Stimulated activated CD8-positive, alpha-beta memory T cell treated with anti-CD3 and anti-CD28 coated beads, Interleukin-15, amount 100 ng/mL, for 4 hours (primary cell): ENCODE results near the gene GAS2L1.
"Not testable (repeated sequence)": the region's sequence is repeated elsewhere in the genome, so short reads cannot be mapped to it uniquely, and the experiment has no call there.

Experiments used
- DNase-seq, 2 donors: peaks; one replicate each; pipeline ENCODE4 v3.0.0-alpha.2; 2020; ENCODE audit warnings: low read depth in 2 of 2

The GAS2L1 gene

DNA sequence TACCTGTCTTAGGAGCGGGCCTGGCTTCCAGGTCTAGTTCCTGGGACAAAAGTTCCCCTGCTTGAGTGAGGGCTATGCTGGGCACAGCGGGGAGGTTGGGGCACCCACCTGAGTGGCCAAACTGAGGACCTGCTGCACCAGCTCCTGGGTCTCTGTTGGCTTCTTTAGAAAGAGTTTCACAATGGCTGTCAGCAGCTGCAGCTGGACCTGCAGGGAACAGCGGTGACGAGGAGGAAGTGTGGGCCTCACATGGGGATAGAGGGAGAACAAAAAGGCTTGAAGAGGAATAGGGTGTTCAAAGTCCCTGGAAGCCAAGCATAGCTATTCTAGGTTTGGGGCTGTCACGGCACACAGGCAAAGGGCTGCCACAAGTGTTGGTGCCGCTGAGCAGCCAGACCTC lies 35.7 kb downstream of the GAS2L1 start:
- DNase-seq: no peak

GRCh38 chr22:29342577-29343312 lies 36.3 kb downstream of the GAS2L1 start:
- DNase-seq: no peak

- DNase-seq: no peak
Observed at GRCh38 chr22:29343313-29343805, 36.9 kb downstream of the GAS2L1 start.

GRCh38 chr22:29344137-29344536 lies 37.7 kb downstream of the GAS2L1 start:
- no peak for DNase-seq

DNA sequence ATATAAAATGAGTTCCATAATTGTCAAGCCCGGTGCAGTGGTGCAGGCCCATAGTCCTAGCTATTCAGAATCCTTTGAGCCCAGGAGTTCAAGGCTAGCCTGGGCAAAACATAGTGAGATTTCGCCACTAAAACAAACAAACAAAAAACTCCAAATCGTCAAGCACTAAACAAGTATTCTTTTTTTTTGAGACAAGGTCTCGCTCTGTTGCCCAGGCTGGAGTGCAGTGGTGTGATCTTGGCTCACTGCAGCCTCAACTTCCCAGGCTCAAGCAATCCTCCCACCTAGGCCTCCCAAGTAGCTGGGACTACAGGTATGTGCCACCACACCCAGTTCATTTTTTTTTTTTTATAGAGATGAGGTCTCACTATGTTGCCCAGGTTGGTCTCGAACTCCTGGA lies 38.4 kb downstream of the GAS2L1 start:
- not testable (repeated sequence) for DNase-seq

DNA sequence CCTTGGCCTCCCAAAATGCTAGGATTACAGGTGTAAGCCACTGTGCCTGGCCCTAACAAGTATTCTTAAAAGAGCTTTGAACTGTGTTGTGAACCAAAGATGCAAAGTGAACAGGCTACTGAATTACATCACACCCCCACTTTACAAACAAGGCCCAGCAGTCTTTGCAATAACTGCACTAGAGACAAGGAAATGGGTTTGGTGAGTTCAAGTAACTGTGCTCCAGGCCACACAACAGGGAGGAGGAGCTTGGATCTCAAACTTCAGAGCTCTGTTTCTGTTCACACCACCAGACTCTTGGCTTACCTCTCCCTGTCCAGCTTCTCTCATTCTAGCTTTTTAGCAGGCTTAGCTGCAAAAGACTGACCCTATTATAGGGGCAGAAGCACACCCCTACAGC lies 39.5 kb downstream of the GAS2L1 start:
- no peak for DNase-seq

GRCh38 chr22:29346659-29347058 lies 40.2 kb downstream of the GAS2L1 start:
- no peak for DNase-seq

- DNase-seq: no peak
Observed at GRCh38 chr22:29348041-29348440, 41.6 kb downstream of the GAS2L1 start.

DNA sequence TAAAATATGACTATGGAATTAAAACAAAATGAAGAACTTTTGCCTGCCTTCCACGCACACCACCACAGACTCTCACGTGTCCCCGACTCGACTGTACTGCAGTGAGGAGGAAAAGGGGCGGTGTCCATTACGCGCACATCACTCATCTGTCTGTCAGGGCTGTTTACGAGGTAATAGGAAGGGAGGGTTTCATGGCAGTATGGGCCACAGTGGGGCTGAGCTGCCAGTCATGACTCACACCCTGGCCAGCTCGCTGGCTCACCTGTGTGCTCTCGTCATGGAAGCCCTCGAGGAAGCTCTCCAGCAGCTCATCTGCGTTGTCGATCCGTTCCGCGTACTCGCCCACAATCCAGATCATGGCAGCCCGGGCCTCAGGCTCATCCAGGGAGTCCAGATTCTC lies 42.5 kb downstream of the GAS2L1 start:
- no peak for DNase-seq

DNA sequence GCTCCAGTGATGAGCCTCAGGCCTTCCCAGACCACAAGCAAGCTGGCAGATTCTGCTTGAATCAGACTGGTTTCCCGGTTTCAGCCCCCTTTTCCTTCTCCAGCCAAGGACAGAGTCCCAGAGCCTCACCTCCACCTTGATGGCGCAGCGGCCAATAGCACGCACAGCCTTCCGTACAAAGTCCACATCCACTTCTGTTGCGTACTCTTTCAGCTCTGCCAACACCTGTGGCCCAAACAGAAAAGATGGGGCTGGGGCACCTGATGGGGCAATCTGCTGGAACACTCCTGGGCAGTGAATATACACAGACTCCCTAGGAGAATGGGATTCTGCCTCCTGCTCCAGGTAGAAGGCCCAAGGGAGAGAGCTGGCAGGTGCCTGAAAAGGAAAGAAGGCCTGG lies 44.6 kb downstream of the GAS2L1 start:
- no peak for DNase-seq

DNA sequence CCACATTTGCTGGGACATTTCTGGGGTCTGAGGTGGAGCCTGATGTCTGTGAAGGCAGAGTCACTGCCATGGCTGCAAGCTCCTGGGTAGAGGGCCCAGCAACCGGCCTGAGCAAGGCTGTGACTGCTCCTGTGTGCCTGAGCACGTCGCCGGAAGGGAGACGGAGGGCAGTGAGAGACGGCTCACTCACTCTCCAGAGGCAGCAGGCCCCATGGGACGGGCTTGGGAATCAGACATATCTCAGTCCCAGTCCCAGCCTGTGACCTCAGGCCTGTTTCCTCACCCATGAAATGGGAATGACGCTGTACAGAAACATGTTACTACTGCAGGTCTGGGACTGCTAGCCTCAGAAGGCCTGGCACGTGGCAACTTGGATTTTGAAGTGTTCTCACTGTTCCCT lies 45.4 kb downstream of the GAS2L1 start:
- no peak for DNase-seq

GRCh38 chr22:29352778-29353177 lies 46.3 kb downstream of the GAS2L1 start:
- no peak for DNase-seq

DNA sequence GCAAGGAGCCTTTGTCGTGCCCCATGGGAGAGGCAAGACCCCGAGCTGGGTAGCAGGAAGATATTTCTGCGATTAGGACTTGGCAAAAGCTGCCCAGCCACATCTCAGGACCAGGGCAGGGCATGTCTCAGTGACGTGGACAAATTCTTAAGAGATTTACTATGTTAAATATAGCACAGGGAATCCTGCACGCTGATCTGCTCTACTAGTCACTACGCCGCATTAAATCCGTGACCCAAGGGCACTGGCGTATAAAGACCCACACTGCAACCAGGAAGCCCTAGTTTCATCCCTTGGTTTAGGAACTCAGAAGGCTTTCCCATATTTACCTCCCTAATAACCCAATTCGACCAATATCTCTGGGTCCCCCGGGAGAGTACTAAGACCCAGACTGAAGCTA lies 46.8 kb downstream of the GAS2L1 start:
- no peak for DNase-seq

DNA sequence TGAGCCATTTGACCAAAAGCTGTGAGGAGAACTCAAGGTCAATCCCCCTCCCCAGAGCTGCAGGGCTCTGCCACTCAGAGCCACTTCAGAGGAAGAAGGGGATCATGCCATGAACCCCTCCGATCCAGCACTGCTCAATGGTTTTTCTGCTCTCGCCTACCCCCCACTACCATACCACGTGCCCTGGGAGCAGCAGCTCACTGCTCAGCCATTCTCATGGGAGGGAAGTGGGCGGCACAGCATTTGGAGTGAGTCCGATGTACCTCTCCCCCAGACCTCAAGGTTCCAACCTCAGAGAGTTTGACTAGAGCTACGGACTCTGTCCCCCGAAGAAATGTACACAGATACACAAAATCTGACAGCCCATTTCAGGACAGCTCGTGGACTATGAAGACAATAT lies 47.4 kb downstream of the GAS2L1 start:
- DNase-seq: no peak

- DNase-seq: not testable (repeated sequence)
Observed at GRCh38 chr22:29357193-29357890, 50.9 kb downstream of the GAS2L1 start.

DNA sequence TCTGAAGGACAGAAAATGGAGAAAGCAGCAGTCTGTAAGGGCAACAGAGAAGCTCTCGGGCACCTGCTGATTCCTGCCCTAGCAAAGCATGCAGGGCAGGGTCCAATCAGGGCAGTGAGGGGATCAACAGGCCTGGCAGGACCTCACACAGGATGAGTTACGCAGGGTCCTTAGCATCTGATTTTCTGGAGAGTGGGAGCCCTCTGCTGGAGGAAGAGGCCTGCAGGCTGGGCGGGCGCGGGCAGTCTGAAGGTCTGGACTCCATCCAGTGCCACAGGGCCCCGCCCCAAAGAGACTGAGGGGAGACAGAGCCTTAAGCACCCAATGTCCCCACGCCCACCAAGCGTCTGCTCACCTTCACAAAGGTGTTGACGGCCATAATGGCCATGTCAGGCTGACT lies 53.0 kb downstream of the GAS2L1 start:
- no peak for DNase-seq
